HepG2 (cell line): Measurements from ENCODE around the gene DDX31. TPM values are rescaled to one million over a fixed set of nuclear protein-coding genes. Genes with fewer than 3 reads are reported as not detected.

Experiments
- ATAC-seq: fragments of 200-7000 bp; cut with Tn5 transposase; 3 replicates; pipeline ENCODE4 v1.9.1; 2020; ENCODE audit warnings: mild to moderate bottlenecking, moderate library complexity
- BruUV-seq: library from RNA; stranded (reverse); fragments of 400-500 nt; replicated peaks from 2 replicates; lab custom pipeline; 2021; lab: Mats Ljungman, UMichigan
- CTCF ChIA-PET: fragments of 300-600 bp; formaldehyde crosslinking; extraction: SDS; loops from one replicate; lab custom pipeline; 2021; ENCODE audit warnings: low total read pairs, inconsistent platforms, low intra/inter-chr PET ratio; lab: Yijun Ruan, JAX
- POLR2A ChIA-PET: fragments of 350-600 bp; sonication (Branson Sonifier 250); formaldehyde crosslinking; loops from one replicate; lab custom pipeline; 2020; ENCODE audit warnings: antibody characterized with exemption, inconsistent platforms; lab: Yijun Ruan, JAX
- DNase-seq: peaks from one replicate; pipeline ENCODE4 v3.0.0-alpha.2; 2015; ENCODE audit warnings: low spot score
- FAIRE-seq: peaks from 3 replicates; lab custom pipeline; 2011; peaks lifted over from hg19 to GRCh38; lab: Jason Lieb, UNC
- H2AFZ ChIP-seq: one replicate; pipeline ENCODE4 v1.6.1; 2011; ENCODE audit warnings: low read length, inconsistent platforms
- H3K27ac ChIP-seq: fragments of 300-600 bp; 3 replicates; pipeline ENCODE4 v1.8.0; 2011; ENCODE audit warnings: mixed run types, mild to moderate bottlenecking, mixed read lengths, low read length, inconsistent platforms; ENCODE audit not compliant: insufficient read depth; ENCODE audit errors: extremely low read length
- H3K27me3 ChIP-seq, 2 experiments: fragments of 200-600 bp in 1 of 2; 2 replicates in 1 of 2; 3 replicates in 1 of 2; pipeline versions ENCODE4 v1.6.0 to v1.8.0; 2011; ENCODE audit warnings: low read length in 2 of 2, mild to moderate bottlenecking in 2 of 2, moderate library complexity in 2 of 2, inconsistent platforms in 1 of 2; ENCODE audit not compliant: insufficient read depth in 2 of 2, control insufficient read depth in 1 of 2
- H3K36me3 ChIP-seq, 2 experiments: fragments of 200-600 bp in 1 of 2; replicated peaks in 1 of 2; 2 replicates in 1 of 2; 3 replicates in 1 of 2; pipeline versions ENCODE4 v1.5.1 to v1.8.0; 2011; ENCODE audit warnings: low read length in 2 of 2, inconsistent platforms in 1 of 2; ENCODE audit not compliant: insufficient read depth in 2 of 2, control insufficient read depth in 1 of 2
- H3K4me1 ChIP-seq: 2 replicates; pipeline ENCODE4 v1.5.1; 2012; ENCODE audit warnings: low read length, inconsistent platforms; ENCODE audit not compliant: insufficient read depth
- H3K4me2 ChIP-seq: 2 replicates; pipeline ENCODE4 v1.6.0; 2011; ENCODE audit warnings: low read depth, low read length, inconsistent platforms
- H3K4me3 ChIP-seq, 3 experiments: fragments of 200-600 bp in 1 of 3; sonication (generic), shearing (Covaris generic) in 1 of 3; replicated peaks in 1 of 3; 2 replicates each; pipeline ENCODE4 v1.5.1; 2011 to 2016; ENCODE audit warnings: low read length in 3 of 3, inconsistent platforms in 2 of 3, low read depth in 2 of 3, mild to moderate bottlenecking in 2 of 3, control low read depth in 1 of 3, mixed read lengths in 1 of 3; ENCODE audit not compliant: insufficient read depth in 1 of 3
- H3K79me2 ChIP-seq: one replicate; pipeline ENCODE4 v1.6.1; 2011; ENCODE audit warnings: low read length, inconsistent platforms; ENCODE audit not compliant: insufficient read depth
- H3K9ac ChIP-seq: 2 replicates; pipeline ENCODE4 v1.6.0; 2011; ENCODE audit warnings: mild to moderate bottlenecking, low read depth, low read length, inconsistent platforms; ENCODE audit not compliant: insufficient read depth
- H3K9me3 ChIP-seq: 2 replicates; pipeline ENCODE4 v1.5.1; 2012; ENCODE audit warnings: mild to moderate bottlenecking, low read length
- H4K20me1 ChIP-seq: 2 replicates; pipeline ENCODE4 v1.6.0; 2011; ENCODE audit warnings: inconsistent platforms, mild to moderate bottlenecking, low read length, moderate library complexity; ENCODE audit not compliant: insufficient read depth
- CEBPB ChIP-seq: IDR thresholded peaks from 2 replicates; pipeline ENCODE4 v1.6.1; 2011; ENCODE audit warnings: low read depth, low read length, improper control_type of control experiment, borderline replicate concordance
- FIP1L1 ChIP-seq: fragments of 200-400 bp; formaldehyde crosslinking; IDR thresholded peaks from 2 replicates; pipeline ENCODE4 v1.6.1; 2018; ENCODE audit warnings: low read depth, mild to moderate bottlenecking, low read length, moderate library complexity, borderline replicate concordance; ENCODE audit not compliant: insufficient read depth
- FOSL1 ChIP-seq: sonication (generic); formaldehyde crosslinking; IDR thresholded peaks from 2 replicates; pipeline ENCODE4 v1.9.0; 2021; ENCODE audit warnings: missing genetic modification reagents, borderline replicate concordance
- HIC2 ChIP-seq: sonication (generic); formaldehyde crosslinking; IDR thresholded peaks from 2 replicates; pipeline ENCODE4 v1.9.0; 2022; ENCODE audit warnings: low read depth, missing genetic modification reagents
- HOXA9 ChIP-seq: sonication (generic); formaldehyde crosslinking; IDR thresholded peaks from 2 replicates; pipeline ENCODE4 v1.8.1; 2022; ENCODE audit warnings: missing genetic modification reagents, mild to moderate bottlenecking, moderate library complexity, borderline replicate concordance
- IKZF4 ChIP-seq: sonication (generic); formaldehyde crosslinking; IDR thresholded peaks from 2 replicates; pipeline ENCODE4 v1.5.1; 2020; ENCODE audit warnings: borderline replicate concordance, mild to moderate bottlenecking, low read depth, missing genetic modification reagents; ENCODE audit errors: not compliant biosample characterization
- KDM6A ChIP-seq: IDR thresholded peaks from 2 replicates; pipeline ENCODE4 v1.6.1; 2016; ENCODE audit warnings: low read depth
- MAX ChIP-seq: IDR thresholded peaks from 2 replicates; pipeline ENCODE4 v1.6.1; 2012; ENCODE audit warnings: inconsistent platforms
- MEIS2 ChIP-seq: sonication (generic); formaldehyde crosslinking; IDR thresholded peaks from 2 replicates; pipeline ENCODE4 v1.9.0; 2021; ENCODE audit warnings: mild to moderate bottlenecking, missing genetic modification reagents
- MTF1 ChIP-seq: sonication (generic); formaldehyde crosslinking; IDR thresholded peaks from 2 replicates; pipeline ENCODE4 v1.5.0; 2020; ENCODE audit warnings: missing genetic modification reagents
- NAIF1 ChIP-seq: sonication (generic); formaldehyde crosslinking; IDR thresholded peaks from 2 replicates; pipeline ENCODE4 v1.5.0; 2020; ENCODE audit warnings: mild to moderate bottlenecking, missing genetic modification reagents, borderline replicate concordance
- REL ChIP-seq: sonication (generic); formaldehyde crosslinking; conservative IDR thresholded peaks from 2 replicates; pipeline ENCODE4 v1.8.0; 2022; ENCODE audit warnings: mild to moderate bottlenecking, missing genetic modification reagents, moderate library complexity
- TMF1 ChIP-seq: sonication (generic); formaldehyde crosslinking; IDR thresholded peaks from 2 replicates; pipeline ENCODE4 v1.8.1; 2022; ENCODE audit warnings: low read depth, missing genetic modification reagents
- ZMYM2 ChIP-seq: sonication (generic); formaldehyde crosslinking; IDR thresholded peaks from 2 replicates; pipeline ENCODE4 v1.8.0; 2022; ENCODE audit warnings: mild to moderate bottlenecking, missing genetic modification reagents
- ZNF121 ChIP-seq: sonication (generic); formaldehyde crosslinking; IDR thresholded peaks from 2 replicates; pipeline ENCODE4 v1.5.0; 2020; ENCODE audit warnings: mild to moderate bottlenecking, missing genetic modification reagents
- ZNF138 ChIP-seq: sonication (generic); formaldehyde crosslinking; IDR thresholded peaks from 2 replicates; pipeline ENCODE4 v1.5.0; 2020; ENCODE audit warnings: mild to moderate bottlenecking, low read depth, missing genetic modification reagents
- ZNF292 ChIP-seq: sonication (generic); formaldehyde crosslinking; IDR thresholded peaks from 2 replicates; pipeline ENCODE4 v1.8.1; 2022; ENCODE audit warnings: mild to moderate bottlenecking, low read depth, missing genetic modification reagents, borderline replicate concordance
- ZNF740 ChIP-seq: sonication (generic); formaldehyde crosslinking; IDR thresholded peaks from 2 replicates; pipeline ENCODE4 v1.4.0; 2020; ENCODE audit warnings: missing genetic modification reagents
- ZNF770 ChIP-seq: sonication (generic); formaldehyde crosslinking; IDR thresholded peaks from 2 replicates; pipeline ENCODE4 v1.5.0; 2020; ENCODE audit warnings: mild to moderate bottlenecking, missing genetic modification reagents
- ZNF790 ChIP-seq: sonication (generic); formaldehyde crosslinking; IDR thresholded peaks from 2 replicates; pipeline ENCODE4 v1.8.0; 2022; ENCODE audit warnings: missing genetic modification reagents, mild to moderate bottlenecking, borderline replicate concordance
- ZNF879 ChIP-seq: sonication (generic); formaldehyde crosslinking; IDR thresholded peaks from 2 replicates; pipeline ENCODE4 v1.8.1; 2023; ENCODE audit warnings: missing genetic modification reagents
- WGBS: methylation state at CpG from one replicate; pipeline ENCODE4 v1.1.6; 2017; ENCODE audit warnings: low lambda C conversion rate; 5-methylcytosine and 5-hydroxymethylcytosine counted together
- in situ Hi-C: cut with HindIII; loops from 2 replicates; pipeline ENCODE4 v1.10.0; 2017; ENCODE audit warnings: low pct_unique_long_range_greater_than_20kb; ENCODE audit not compliant: extremely low pct_ligation_motif_present
- intact Hi-C: fragments of 100-400 bp; cut with micrococcal nuclease; formaldehyde crosslinking; loops from one replicate; pipeline ENCODE4 v1.10.0; 2022; ENCODE audit not compliant: unreplicated experiment
- polyA plus RNA-seq, 8 experiments: library from polyadenylated mRNA; depleted of rRNA in 3 of 8; stranded (reverse) in 7 of 8; unstranded in 1 of 8; fragments of >200 nt; fragmentation: Illumina TruSeq in 4 of 8; extraction: Trizol in 4 of 8; gene quantifications; 2 replicates each; pipeline versions ENCODE4 v1.2.1 to v1.2.3, GENCODE V29; 2011 to 2016; ENCODE audit warnings: low read depth in 4 of 8, missing spikeins in 1 of 8, mixed read lengths in 1 of 8; ENCODE audit not compliant: insufficient read depth in 1 of 8
- total RNA-seq, 5 experiments: library from RNA; depleted of rRNA; stranded (reverse); fragments of >200 nt; fragmentation: Illumina TruSeq; extraction: Trizol; gene quantifications; 2 replicates each; pipeline ENCODE4 v1.2.3, GENCODE V29; 2016; ENCODE audit warnings: low read depth in 1 of 5

Gene DDX31
- total and polyA plus RNA-seq, 2 of the 13 experiments (the other 11 are each of a cell fraction or from before 2014, with no cell fraction given), result 11.4 to 16.3 TPM

- no peak for TF ChIP-seq IKZF4 (CRISPR knock-in tag)
- TF ChIP-seq KDM6A (CRISPR knock-in tag), result no peak
- TF ChIP-seq MTF1 (CRISPR knock-in tag), result no peak
Measured at GRCh38 chr9:132547436-132547835, 122.3 kb downstream of the DDX31 start (continued).

- H3K9ac ChIP-seq, result no peak overlapping the region
- no peak overlapping the region for H3K4me2 ChIP-seq
- DNase-seq (no peak), ATAC-seq (no peak), FAIRE-seq (no peak)
- H3K4me3 ChIP-seq, result no peak overlapping the region
- H4K20me1 ChIP-seq, result no peaks in the 10 kb centered on the region
- BruUV-seq, result no TSS peak
- CTCF ChIA-PET, result interaction anchor here (1.3 kb wide), 1 partner anchor 253 kb away, joined by 3 read pairs; no protein-coding TSS in a partner anchor
- no peak overlapping the region for H2AFZ ChIP-seq
- peaks cover 6 to 59% of the 10 kb centered on the region in 2 experiments for H3K27me3 ChIP-seq
- no peaks in the 10 kb centered on the region for H3K36me3 ChIP-seq
- no peaks in the 10 kb centered on the region for H3K79me2 ChIP-seq
- POLR2A ChIA-PET, result no interaction called here
- H3K9me3 ChIP-seq, result no peaks in the 10 kb centered on the region
- in situ Hi-C loops, result no loop called here
- no peak overlapping the region for H3K27ac ChIP-seq
- intact Hi-C loops, result no loop called here
- 37% methylated on average over 2 of the region's 7 CpGs for WGBS
- H3K4me1 ChIP-seq, result peaks cover 8% of the 10 kb centered on the region; the same call in 1 of the 2 replicates
- TF ChIP-seq HOXA9 (CRISPR knock-in tag), result no peak
- no peak for TF ChIP-seq CEBPB
- no peak for TF ChIP-seq TMF1 (CRISPR knock-in tag)
- no peak for TF ChIP-seq ZNF879
- TF ChIP-seq ZNF292 (CRISPR knock-in tag), result no peak
- no peak for TF ChIP-seq ZMYM2 (CRISPR knock-in tag)
- no peak for TF ChIP-seq REL (CRISPR knock-in tag)
- TF ChIP-seq ZNF121 (CRISPR knock-in tag), result no peak
- no peak for TF ChIP-seq MEIS2
- TF ChIP-seq ZNF740 (CRISPR knock-in tag), result no peak
- TF ChIP-seq MAX, result no peak
- no peak for TF ChIP-seq ZNF138
- no peak for TF ChIP-seq NAIF1
- TF ChIP-seq ZNF790, result no peak
- no peak for TF ChIP-seq FIP1L1
- no peak for TF ChIP-seq FOSL1 (CRISPR knock-in tag)
- no peak for TF ChIP-seq HIC2 (CRISPR knock-in tag)
- no peak for TF ChIP-seq ZNF770 (CRISPR knock-in tag)
Measured at GRCh38 chr9:132547052-132547431, 122.7 kb downstream of the DDX31 start.
